SIG-M5 (cell line): ENCODE results near the gene SMYD2.
"Not testable (repeated sequence)": the region's sequence is repeated elsewhere in the genome, so short reads cannot be mapped to it uniquely, and the experiment has no call there.

Source experiments
- DNase-seq: peaks from one replicate; lab custom pipeline; 2025; lab: John Stamatoyannopoulos, UW

SMYD2 gene

DNA sequence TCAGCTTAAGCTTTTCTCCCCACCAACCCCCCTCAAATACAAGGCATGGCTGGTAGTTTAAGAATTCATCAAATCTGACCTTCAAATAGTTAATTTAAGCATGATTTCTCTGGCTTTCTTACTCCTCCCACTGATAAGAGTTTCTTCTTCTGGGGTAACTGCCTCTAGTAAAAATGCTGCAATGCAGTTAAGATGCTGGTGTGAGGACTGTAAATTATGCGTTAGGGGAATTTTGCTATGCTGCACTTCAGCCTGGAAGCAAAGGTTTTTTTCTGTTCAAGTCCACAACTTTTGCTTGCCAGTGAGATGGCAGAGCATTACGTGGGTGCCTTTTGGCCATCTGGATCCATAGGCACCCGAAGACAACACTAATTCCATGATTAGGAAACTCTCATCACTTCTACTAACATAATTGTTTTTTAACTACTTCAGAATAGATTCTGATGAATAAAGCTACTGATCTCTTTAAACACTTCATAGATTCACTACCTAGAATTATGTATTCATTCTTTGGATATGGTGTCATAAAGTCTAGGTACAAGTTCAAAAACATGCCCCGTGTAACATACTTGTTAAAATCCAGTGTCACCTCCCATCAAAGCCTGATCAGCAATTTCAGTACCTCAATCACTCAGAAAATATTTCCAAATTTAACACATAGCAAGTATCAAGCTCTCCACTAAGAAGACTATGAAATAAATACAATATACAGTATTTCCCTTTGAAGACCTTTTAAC, 8.8 kb upstream of the SMYD2 start:
- no peak for DNase-seq

GRCh38 chr1:214272964-214273533, 7.9 kb upstream of the SMYD2 start:
- no peak for DNase-seq

- DNase-seq, result not testable (repeated sequence)
Observed at GRCh38 chr1:214275700-214276099, 5.3 kb upstream of the SMYD2 start.

GRCh38 chr1:214276786-214277185, 4.2 kb upstream of the SMYD2 start:
- DNase-seq, result no peak

- no peak for DNase-seq
Observed at GRCh38 chr1:214277704-214278635, 3.0 kb upstream of the SMYD2 start.

- DNase-seq, result no peak
Observed at GRCh38 chr1:214280386-214281020, 456 bp upstream of the SMYD2 start.

GRCh38 chr1:214281720-214282629, 1.0 kb downstream of the SMYD2 start:
- no peak for DNase-seq

DNA sequence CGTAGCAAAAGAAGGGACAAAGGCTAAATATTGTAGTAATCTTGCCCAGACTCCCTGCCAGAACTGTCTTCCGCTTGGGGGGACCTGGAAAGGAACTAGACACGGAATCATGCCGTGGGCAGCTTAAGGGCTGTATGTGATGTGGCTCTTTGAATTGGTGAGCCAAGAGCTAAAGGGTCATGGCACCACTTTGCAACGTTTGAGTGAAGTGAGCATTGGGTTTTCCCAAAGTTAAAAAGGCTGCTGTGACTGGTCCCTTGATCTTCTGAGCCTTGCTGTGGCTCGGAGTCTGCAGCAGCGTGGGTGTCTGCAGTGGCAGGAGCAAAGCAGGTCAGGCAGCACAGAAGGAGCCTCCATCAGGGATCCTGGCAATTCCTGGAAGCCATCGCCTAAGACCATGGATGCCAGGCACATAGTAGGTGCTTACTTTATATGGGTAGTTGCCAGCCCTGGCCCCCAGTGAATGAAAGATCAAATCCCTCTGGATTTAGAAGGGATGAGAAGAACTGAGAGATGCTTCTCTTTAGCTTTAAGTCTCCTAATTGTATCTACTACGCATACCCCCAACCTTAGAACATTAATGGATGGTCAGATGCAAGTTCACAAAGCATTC, 1.8 kb downstream of the SMYD2 start:
- no peak for DNase-seq

DNA sequence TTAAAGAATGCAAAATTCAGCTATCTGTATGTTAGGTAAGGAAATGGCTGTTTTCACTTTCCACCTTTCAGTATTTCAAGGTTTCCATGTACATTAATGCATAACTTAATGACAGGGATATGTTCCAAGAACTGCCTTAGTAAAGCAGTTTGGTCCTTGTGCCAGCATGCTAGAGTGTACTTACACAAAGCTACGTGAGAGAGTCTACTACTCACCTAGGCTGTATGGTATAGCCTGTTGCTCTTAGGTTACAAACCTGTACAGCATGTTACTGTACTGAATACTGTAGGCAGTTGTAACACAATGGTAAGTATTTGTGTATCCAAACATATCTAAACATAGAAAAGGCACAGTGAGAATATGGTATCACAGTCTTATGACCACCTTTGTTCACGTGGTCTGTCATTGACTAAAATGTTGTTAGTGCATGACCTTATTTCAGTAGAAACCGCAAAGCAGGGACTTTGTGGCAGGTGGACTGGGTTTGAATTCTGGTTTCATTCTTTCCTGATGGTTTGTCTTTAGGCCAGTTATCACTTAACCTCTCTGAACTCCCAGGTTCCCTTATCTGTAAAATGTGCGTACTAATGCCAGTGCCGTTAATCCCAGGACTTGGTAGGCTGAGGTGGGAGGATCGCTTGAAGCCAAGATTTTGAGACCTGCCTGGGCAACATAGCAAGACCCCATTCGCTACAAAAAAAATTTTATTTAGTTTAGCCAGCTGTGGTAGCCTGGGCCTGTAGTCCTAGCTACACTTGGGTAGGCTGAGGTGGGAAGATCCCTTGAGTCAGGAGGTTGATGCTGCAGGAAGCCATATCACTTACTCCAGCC, 4.9 kb downstream of the SMYD2 start:
- no peak for DNase-seq

GRCh38 chr1:214287884-214288283, 6.9 kb downstream of the SMYD2 start:
- DNase-seq, result no peak

GRCh38 chr1:214289574-214290272, 8.8 kb downstream of the SMYD2 start:
- no peak for DNase-seq

- no peak for DNase-seq
Observed at GRCh38 chr1:214290424-214291037, 9.6 kb downstream of the SMYD2 start.

DNA sequence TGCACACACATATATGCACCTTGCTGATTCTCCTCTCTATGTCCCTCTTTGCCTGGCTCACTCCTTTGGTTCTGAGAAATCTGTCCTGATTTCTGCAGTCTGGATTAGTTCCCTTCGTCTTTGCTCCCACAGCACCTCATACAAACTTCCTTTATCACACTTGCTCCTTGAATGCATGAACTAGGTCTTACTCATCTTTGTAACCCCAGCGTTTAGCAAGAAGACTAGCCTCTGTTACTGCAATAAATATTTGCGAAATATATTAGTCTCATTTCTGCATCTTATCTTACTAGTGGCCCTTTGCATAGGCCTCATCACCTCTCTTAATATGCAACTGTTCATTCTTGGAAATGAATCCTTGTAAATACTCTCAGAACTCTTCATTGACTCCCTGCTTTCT, 11.4 kb downstream of the SMYD2 start:
- DNase-seq, result no peak

- DNase-seq, result no peak
Observed at GRCh38 chr1:214295934-214296333, 15.0 kb downstream of the SMYD2 start.

DNA sequence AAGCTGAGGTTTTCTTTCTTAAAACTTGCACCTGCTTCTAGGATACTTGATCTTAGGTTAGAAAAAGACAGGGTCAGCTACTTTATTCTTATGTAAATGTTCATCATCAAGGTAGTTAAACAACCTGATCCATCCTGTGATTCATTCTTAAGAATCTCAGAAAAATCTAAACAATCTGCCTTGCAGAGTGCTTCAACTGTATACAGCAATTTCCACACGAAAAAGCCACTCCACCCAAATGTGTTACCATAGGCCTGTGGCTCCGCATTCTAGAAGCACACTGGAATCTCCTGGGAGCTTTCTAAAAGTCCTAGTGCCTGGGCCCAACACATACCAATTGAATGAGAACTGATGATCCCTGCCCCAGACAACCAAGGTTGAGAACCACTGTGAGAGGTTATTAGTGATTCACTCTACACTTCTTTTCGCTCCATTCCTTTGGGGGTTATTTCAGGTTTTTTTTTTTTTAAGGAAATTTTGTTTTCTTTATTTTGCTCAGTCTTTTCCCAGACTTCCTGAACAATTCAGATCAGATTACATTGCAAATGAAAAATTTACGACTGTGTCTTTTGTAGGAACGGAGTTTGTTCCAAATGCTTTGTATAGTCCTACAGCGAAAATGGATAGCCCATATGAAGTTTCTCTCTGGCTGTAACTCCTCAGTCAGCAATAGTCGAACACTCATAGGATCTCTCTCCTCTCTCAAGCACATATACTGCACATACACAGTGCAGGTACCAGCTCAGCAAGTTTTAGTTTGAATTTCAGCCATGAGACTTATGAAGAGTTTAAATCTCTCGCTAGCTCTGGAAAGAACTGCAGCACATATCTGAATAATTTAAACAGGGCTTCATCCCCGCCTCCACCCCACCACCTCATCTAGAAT, 16.1 kb downstream of the SMYD2 start:
- no peak for DNase-seq

- DNase-seq, result no peak
Observed at GRCh38 chr1:214300149-214300780, 19.3 kb downstream of the SMYD2 start.

GRCh38 chr1:214301526-214301925, 20.6 kb downstream of the SMYD2 start:
- no peak for DNase-seq
